HCT116 (cell line): Measurements from ENCODE around the gene GGCX. TPM values are rescaled to one million over a fixed set of nuclear protein-coding genes. Genes with fewer than 3 reads are reported as not detected.

Experiments
- ATAC-seq: fragments of 200-7000 bp; cut with Tn5 transposase; 2 replicates; pipeline ENCODE4 v1.9.1; 2020; ENCODE audit warnings: mild to moderate bottlenecking, moderate library complexity
- BruUV-seq: library from RNA; stranded (reverse); fragments of 400-500 nt; replicated peaks from 2 replicates; lab custom pipeline; 2021; lab: Mats Ljungman, UMichigan
- CTCF ChIA-PET: fragments of 300-600 bp; sonication (Branson Sonifier 250); formaldehyde crosslinking; loops from one replicate; lab custom pipeline; 2021; ENCODE audit warnings: antibody characterized with exemption; lab: Charles Lee
- POLR2A ChIA-PET: fragments of 300-600, 350-600 bp; sonication (Branson Sonifier 250); formaldehyde crosslinking; loops from one replicate; lab custom pipeline; 2021; ENCODE audit warnings: antibody characterized with exemption; lab: Charles Lee
- RAD21 ChIA-PET, 2 experiments: fragments of 300-600 bp; sonication (Branson Sonifier 250); formaldehyde crosslinking; loops; one replicate each; lab custom pipeline; 2023; ENCODE audit warnings: low total read pairs in 2 of 2; ENCODE audit not compliant: uncharacterized antibody in 2 of 2, unreplicated experiment in 2 of 2, low non-redundant PET in 1 of 2; lab: Charles Lee
- DNase-seq: peaks from one replicate; pipeline ENCODE4 v3.0.0-alpha.2; 2010; ENCODE audit warnings: low read depth, low spot score
- H2AFZ ChIP-seq: fragments of 200-600 bp; shearing (Covaris generic), sonication (generic); 2 replicates; pipeline ENCODE4 v1.6.1; 2017; ENCODE audit warnings: low read depth, mixed run types, mixed read lengths, antibody characterized with exemption, low read length; ENCODE audit not compliant: poor library complexity, severe bottlenecking
- H3K27ac ChIP-seq: 2 replicates; pipeline ENCODE4 v1.5.1; 2012; ENCODE audit warnings: low read depth, low read length
- H3K27me3 ChIP-seq: fragments of 200-600 bp; sonication (generic); 2 replicates; pipeline ENCODE4 v1.6.1; 2016; ENCODE audit warnings: mixed run types, low read length, mixed read lengths; ENCODE audit not compliant: insufficient read depth
- H3K36me3 ChIP-seq, 2 experiments: fragments of 200-500 bp in 1 of 2; fragments of 200-600 bp in 1 of 2; sonication (Bioruptor generic) in 1 of 2; sonication (generic) in 1 of 2; 2 replicates each; pipeline versions ENCODE4 v1.5.1 to v1.6.1; 2014 to 2016; ENCODE audit warnings: low read length in 2 of 2, inconsistent platforms in 1 of 2, mixed read lengths in 1 of 2, mixed run types in 1 of 2; ENCODE audit not compliant: insufficient read depth in 2 of 2, control insufficient read depth in 1 of 2
- H3K4me1 ChIP-seq, 2 experiments: fragments of 200-600 bp in 1 of 2; sonication (generic) in 1 of 2; 2 replicates each; pipeline versions ENCODE4 v1.5.1 to v1.6.1; 2012 to 2017; ENCODE audit warnings: low read length in 2 of 2, inconsistent platforms in 1 of 2, mild to moderate bottlenecking in 1 of 2, mixed read lengths in 1 of 2, mixed run types in 1 of 2, moderate library complexity in 1 of 2; ENCODE audit not compliant: insufficient read depth in 2 of 2, control insufficient read depth in 1 of 2
- H3K4me2 ChIP-seq: fragments of 200-600 bp; sonication (generic); 2 replicates; pipeline ENCODE4 v1.6.1; 2017; ENCODE audit warnings: mixed run types, low read length, mixed read lengths
- H3K4me3 ChIP-seq, 2 experiments: fragments of 200-600 bp in 1 of 2; sonication (generic) in 1 of 2; replicated peaks in 1 of 2; 2 replicates each; pipeline ENCODE4 v1.5.1; 2011 to 2016; ENCODE audit warnings: low read length in 2 of 2, control low read depth in 1 of 2, low read depth in 1 of 2, mild to moderate bottlenecking in 1 of 2, mixed read lengths in 1 of 2, mixed run types in 1 of 2
- H3K79me2 ChIP-seq: fragments of 200-600 bp; sonication (generic); 2 replicates; pipeline ENCODE4 v1.6.1; 2017; ENCODE audit warnings: mild to moderate bottlenecking, mixed run types, low read length, moderate library complexity, mixed read lengths; ENCODE audit not compliant: insufficient read depth
- H3K9ac ChIP-seq: fragments of 200-600 bp; sonication (generic); 2 replicates; pipeline ENCODE4 v1.6.1; 2016; ENCODE audit warnings: low read length, mixed read lengths
- H3K9me2 ChIP-seq: fragments of 200-600 bp; sonication (generic), shearing (Covaris generic); 2 replicates; pipeline ENCODE4 v1.6.1; 2017; ENCODE audit warnings: mixed run types, mild to moderate bottlenecking, moderate library complexity; ENCODE audit not compliant: insufficient read depth
- H3K9me3 ChIP-seq, 2 experiments: fragments of 200-500 bp in 1 of 2; fragments of 200-600 bp in 1 of 2; sonication (Bioruptor generic) in 1 of 2; sonication (generic) in 1 of 2; 2 replicates each; pipeline ENCODE4 v1.6.1; 2014 to 2017; ENCODE audit warnings: low read length in 2 of 2, mixed read lengths in 2 of 2, inconsistent platforms in 1 of 2, low read depth in 1 of 2, mild to moderate bottlenecking in 1 of 2, mixed run types in 1 of 2, moderate library complexity in 1 of 2; ENCODE audit not compliant: control insufficient read depth in 1 of 2, insufficient read depth in 1 of 2
- H4K20me1 ChIP-seq: fragments of 200-600 bp; sonication (generic), shearing (Covaris generic); 2 replicates; pipeline ENCODE4 v1.6.1; 2017; ENCODE audit warnings: mixed run types, mild to moderate bottlenecking, moderate library complexity; ENCODE audit not compliant: insufficient read depth
- ELF1 ChIP-seq: IDR thresholded peaks from 2 replicates; pipeline ENCODE4 v1.6.1; 2012; ENCODE audit warnings: low read depth, borderline replicate concordance
- EZH2 ChIP-seq: fragments of 200-600 bp; sonication (generic); IDR thresholded peaks from 2 replicates; pipeline ENCODE4 v1.6.1; 2017; ENCODE audit warnings: antibody characterized with exemption, mixed run types
- FOSL1 ChIP-seq: IDR thresholded peaks from 2 replicates; pipeline ENCODE4 v1.6.1; 2012; ENCODE audit warnings: low read depth
- JUND ChIP-seq: IDR thresholded peaks from 2 replicates; pipeline ENCODE4 v1.6.1; 2012
- SP1 ChIP-seq: IDR thresholded peaks from 2 replicates; pipeline ENCODE4 v1.6.1; 2012; ENCODE audit warnings: low read depth
- YY1 ChIP-seq: IDR thresholded peaks from 2 replicates; pipeline ENCODE4 v1.6.1; 2011; ENCODE audit warnings: low read length, low read depth, moderate library complexity, mild to moderate bottlenecking; ENCODE audit not compliant: insufficient replicate concordance; ENCODE audit errors: extremely low read depth
- intact Hi-C: fragments of 100-400 bp; cut with micrococcal nuclease; formaldehyde crosslinking; loops from 2 replicates; pipeline ENCODE4 v1.10.0; 2022
- total RNA-seq: library from RNA; stranded (reverse); gene quantifications from one replicate; pipeline ENCODE4 v1.2.1, GENCODE V29; 2021; ENCODE audit not compliant: unreplicated experiment
- TF ChIP-seq, protein P1 (sequence below), 3 experiments: fragments of 200-600 bp in 1 of 3; sonication (generic) in 1 of 3; IDR thresholded peaks in 2 of 3; conservative IDR thresholded peaks in 1 of 3; 2 replicates each; pipeline ENCODE4 v1.5.1; 2012 to 2017; ENCODE audit warnings: low read depth in 2 of 3, low read length in 2 of 3, antibody characterized with exemption in 1 of 3, borderline replicate concordance in 1 of 3, control low read depth in 1 of 3, mild to moderate bottlenecking in 1 of 3, mixed read lengths in 1 of 3, mixed run types in 1 of 3, moderate library complexity in 1 of 3; ENCODE audit not compliant: insufficient read depth in 1 of 3
- TF ChIP-seq, protein P2 (sequence below): IDR thresholded peaks from 2 replicates; pipeline ENCODE4 v1.6.1; 2012; ENCODE audit warnings: low read depth
- TF ChIP-seq, protein P3 (sequence below): IDR thresholded peaks from 2 replicates; pipeline ENCODE4 v1.6.1; 2012

GGCX gene
- total RNA-seq, 1 experiment from 2014 or later = 43.5 TPM

DNA sequence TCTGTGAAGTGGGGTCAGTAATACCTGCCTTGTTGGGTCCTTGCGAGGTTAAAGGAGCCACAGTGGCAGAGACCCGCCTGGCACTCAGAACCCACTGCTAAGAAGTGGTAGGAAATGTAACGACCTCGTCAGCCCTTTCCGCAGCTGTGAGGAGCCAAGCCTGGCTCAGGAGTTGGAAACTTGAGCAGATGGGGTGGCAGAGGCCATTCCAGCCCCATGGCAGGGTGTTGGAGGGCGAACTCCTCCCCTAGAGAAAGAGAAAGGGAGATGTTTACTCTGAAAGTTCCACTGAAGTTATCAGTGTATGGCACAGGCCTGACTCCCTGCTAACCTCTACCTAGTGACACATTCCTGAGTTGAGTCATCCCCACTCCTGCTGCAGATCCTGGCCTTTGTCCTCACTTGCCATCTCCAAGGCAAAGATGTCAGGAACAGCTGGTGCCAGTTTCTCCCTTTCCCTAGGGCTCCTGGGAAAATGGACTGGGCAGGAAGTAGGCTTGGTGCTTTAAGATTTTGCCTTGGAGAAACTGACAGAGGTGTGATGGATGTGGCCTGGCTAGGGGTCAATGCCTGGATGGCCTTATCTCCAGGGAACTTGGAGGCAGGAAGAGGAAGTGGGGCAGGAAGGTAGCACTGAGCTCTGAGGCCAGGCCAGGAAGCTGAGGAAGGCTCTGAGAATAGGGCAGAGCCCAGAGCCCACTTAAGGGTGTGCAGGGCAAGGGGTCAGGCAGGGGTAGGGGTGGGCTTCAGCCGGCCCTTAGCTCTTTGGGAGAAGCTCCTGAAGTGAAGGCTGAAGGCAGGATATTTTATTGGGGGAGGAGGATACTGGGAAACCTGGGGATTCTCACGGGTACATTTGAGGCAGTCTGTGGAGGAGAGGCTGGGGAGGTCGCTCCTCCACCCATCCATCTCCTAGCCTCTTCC, 23.8 kb upstream of the GGCX start:
- intact Hi-C loops = no loop called here
- BruUV-seq = no TSS peak
- H3K4me3 ChIP-seq = peak overlapping the region in 1 of 2 experiments; percentile 27; a peak in 2 of 4 replicates

DNA sequence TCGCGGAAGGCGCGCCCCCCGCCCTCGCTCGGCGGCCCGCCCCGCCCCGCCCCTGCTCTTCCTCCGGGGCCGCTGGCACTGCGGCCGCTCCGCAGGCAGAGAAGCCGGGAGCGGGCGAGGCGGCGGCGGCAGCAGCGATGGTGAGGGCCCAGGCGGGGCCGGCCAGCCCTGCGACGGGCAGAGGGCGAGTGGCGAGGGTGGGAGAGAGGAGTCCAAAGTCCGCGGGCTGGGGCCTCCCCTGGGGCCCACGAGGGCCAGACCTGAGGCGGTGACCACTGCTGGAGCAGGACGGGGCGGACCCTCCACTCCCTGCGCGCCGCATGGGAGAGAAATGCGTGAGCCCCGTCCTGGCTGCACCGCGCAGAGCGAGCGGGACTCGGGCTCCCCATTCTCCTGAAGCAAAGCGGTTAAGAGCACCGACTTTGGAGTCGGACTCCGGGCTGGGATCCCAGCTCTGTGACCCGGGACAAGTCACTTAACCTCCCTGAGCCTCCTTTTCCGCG, 23.1 kb upstream of the GGCX start, which contains the start of gene VAMP5:
VAMP5 (plus strand) TSS at position 78 of the 503 bp plus-strand sequence; CDS start at position 138, 60 bp downstream.
- TF ChIP-seq, protein P1, sequence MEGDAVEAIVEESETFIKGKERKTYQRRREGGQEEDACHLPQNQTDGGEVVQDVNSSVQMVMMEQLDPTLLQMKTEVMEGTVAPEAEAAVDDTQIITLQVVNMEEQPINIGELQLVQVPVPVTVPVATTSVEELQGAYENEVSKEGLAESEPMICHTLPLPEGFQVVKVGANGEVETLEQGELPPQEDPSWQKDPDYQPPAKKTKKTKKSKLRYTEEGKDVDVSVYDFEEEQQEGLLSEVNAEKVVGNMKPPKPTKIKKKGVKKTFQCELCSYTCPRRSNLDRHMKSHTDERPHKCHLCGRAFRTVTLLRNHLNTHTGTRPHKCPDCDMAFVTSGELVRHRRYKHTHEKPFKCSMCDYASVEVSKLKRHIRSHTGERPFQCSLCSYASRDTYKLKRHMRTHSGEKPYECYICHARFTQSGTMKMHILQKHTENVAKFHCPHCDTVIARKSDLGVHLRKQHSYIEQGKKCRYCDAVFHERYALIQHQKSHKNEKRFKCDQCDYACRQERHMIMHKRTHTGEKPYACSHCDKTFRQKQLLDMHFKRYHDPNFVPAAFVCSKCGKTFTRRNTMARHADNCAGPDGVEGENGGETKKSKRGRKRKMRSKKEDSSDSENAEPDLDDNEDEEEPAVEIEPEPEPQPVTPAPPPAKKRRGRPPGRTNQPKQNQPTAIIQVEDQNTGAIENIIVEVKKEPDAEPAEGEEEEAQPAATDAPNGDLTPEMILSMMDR (IDR thresholded peaks at IDR 0.05 in 2 of 3, conservative IDR thresholded peaks at IDR 0.05 in 1 of 3; ENCODE audit: borderline replicate concordance in 1 of 3, insufficient read depth in 1 of 3, low read depth in 2 of 3, low read length in 2 of 3) = no peak
- TF ChIP-seq ELF1 = no peak
- no peak for TF ChIP-seq EZH2
- TF ChIP-seq, protein P2, sequence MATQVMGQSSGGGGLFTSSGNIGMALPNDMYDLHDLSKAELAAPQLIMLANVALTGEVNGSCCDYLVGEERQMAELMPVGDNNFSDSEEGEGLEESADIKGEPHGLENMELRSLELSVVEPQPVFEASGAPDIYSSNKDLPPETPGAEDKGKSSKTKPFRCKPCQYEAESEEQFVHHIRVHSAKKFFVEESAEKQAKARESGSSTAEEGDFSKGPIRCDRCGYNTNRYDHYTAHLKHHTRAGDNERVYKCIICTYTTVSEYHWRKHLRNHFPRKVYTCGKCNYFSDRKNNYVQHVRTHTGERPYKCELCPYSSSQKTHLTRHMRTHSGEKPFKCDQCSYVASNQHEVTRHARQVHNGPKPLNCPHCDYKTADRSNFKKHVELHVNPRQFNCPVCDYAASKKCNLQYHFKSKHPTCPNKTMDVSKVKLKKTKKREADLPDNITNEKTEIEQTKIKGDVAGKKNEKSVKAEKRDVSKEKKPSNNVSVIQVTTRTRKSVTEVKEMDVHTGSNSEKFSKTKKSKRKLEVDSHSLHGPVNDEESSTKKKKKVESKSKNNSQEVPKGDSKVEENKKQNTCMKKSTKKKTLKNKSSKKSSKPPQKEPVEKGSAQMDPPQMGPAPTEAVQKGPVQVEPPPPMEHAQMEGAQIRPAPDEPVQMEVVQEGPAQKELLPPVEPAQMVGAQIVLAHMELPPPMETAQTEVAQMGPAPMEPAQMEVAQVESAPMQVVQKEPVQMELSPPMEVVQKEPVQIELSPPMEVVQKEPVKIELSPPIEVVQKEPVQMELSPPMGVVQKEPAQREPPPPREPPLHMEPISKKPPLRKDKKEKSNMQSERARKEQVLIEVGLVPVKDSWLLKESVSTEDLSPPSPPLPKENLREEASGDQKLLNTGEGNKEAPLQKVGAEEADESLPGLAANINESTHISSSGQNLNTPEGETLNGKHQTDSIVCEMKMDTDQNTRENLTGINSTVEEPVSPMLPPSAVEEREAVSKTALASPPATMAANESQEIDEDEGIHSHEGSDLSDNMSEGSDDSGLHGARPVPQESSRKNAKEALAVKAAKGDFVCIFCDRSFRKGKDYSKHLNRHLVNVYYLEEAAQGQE = no peak
- POLR2A ChIA-PET = interaction anchor here (1.0 to 1.1 kb wide), 2 partner anchors 11 to 27 kb away, joined by 3 read pairs; partner anchors contain the start of genes C2orf68 and RNF181
- H3K4me3 ChIP-seq = peak within 1 kb of the TSS in 1 of 2 experiments; percentile 27; a peak in 2 of 4 replicates
- ATAC-seq = no peak
- no TSS peak for BruUV-seq
- peaks cover 20 to 23% of the 10 kb centered on the region in 2 experiments for H3K4me1 ChIP-seq
- no peaks in the 10 kb centered on the region for H3K79me2 ChIP-seq
- intact Hi-C loops = no loop called here
- H4K20me1 ChIP-seq = no peaks in the 10 kb centered on the region
- RAD21 ChIA-PET = no interaction called here
- CTCF ChIA-PET = no interaction called here
- peak within 1 kb of the TSS; percentile 46 for H3K9ac ChIP-seq
- H3K9me3 ChIP-seq = no peaks in the 10 kb centered on the region
- no peak within 1 kb of the TSS for H2AFZ ChIP-seq
- no peaks in the 10 kb centered on the region for H3K27me3 ChIP-seq
- no peaks in the 10 kb centered on the region for H3K9me2 ChIP-seq
- peak within 1 kb of the TSS; percentile 78 for H3K4me2 ChIP-seq
- H3K36me3 ChIP-seq = peaks cover 0 to 4% of the 10 kb centered on the region in 2 experiments; a peak in 2 of 4 replicates
- DNase-seq = no peak
- peak within 1 kb of the TSS; percentile 75 for H3K27ac ChIP-seq

More for the DNA sequence above, 23.8 kb upstream of the GGCX start:
- ChIA-PET CTCF (no interaction called here), RAD21 (no interaction called here), POLR2A (interaction anchor here (0.8 to 1.2 kb wide), 4 partner anchors 10 to 171 kb away, joined by 3 to 4 read pairs (median 3); partner anchors contain the start of genes C2orf68, GGCX and RNF181)
- Histone ChIP-seq H3K36me3 (peaks cover 0 to 4% of the 10 kb centered on the region in 2 experiments; a peak in 2 of 4 replicates), H3K9me3 (no peaks in the 10 kb centered on the region), H4K20me1 (no peaks in the 10 kb centered on the region), H3K4me1 (peaks cover 20 to 23% of the 10 kb centered on the region in 2 experiments), H3K9me2 (no peaks in the 10 kb centered on the region), H3K79me2 (no peaks in the 10 kb centered on the region), H2AFZ (no peak overlapping the region), H3K4me2 (peak overlapping the region; percentile 78), H3K9ac (peak overlapping the region; percentile 46), H3K27me3 (no peaks in the 10 kb centered on the region), H3K27ac (peak overlapping the region; percentile 75)
- TF ChIP-seq YY1 (no peak), JUND (peak; percentile 74), SP1 (0 out of 2 replicates have a peak, but pooled peaks have one; percentile 25), FOSL1 (peak; percentile 69)
- TF ChIP-seq, protein P3, sequence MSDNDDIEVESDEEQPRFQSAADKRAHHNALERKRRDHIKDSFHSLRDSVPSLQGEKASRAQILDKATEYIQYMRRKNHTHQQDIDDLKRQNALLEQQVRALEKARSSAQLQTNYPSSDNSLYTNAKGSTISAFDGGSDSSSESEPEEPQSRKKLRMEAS = no peak
- DNase-seq = no peak
- peak; percentile 94 for ATAC-seq
